HG02943 (cell line): ENCODE data around the gene HOTAIR.

Experiments
- ATAC-seq: cut with Tn5 transposase; IDR thresholded peaks from one replicate; pipeline ENCODE4 v1.9.1; 2021; ENCODE audit warnings: mild to moderate bottlenecking, low read depth, moderate library complexity; ENCODE audit not compliant: unreplicated experiment

The HOTAIR gene

GRCh38 chr12:53988541-53989226 lies 13.9 kb upstream of the HOTAIR start:
- no peak for ATAC-seq

- no peak for ATAC-seq
Observed at GRCh38 chr12:53987787-53988230, 13.1 kb upstream of the HOTAIR start.

- ATAC-seq, result no peak
Observed at GRCh38 chr12:53986686-53987483, 12.1 kb upstream of the HOTAIR start.

GRCh38 chr12:53985994-53986685 lies 11.4 kb upstream of the HOTAIR start:
- no peak for ATAC-seq

- ATAC-seq, result no peak
Observed at GRCh38 chr12:53985692-53985993, 10.9 kb upstream of the HOTAIR start.

GRCh38 chr12:53984901-53985691 lies 10.3 kb upstream of the HOTAIR start, which contains the start of gene HOXC10:
TSS of gene HOXC10 (plus strand) at chr12:53985146. CDS start at chr12:53985260, 114 bp downstream.
- ATAC-seq, result no peak

GRCh38 chr12:53983950-53984572 lies 9.3 kb upstream of the HOTAIR start:
- no peak for ATAC-seq

- ATAC-seq, result no peak
Observed at GRCh38 chr12:53983568-53983949, 8.8 kb upstream of the HOTAIR start.

GRCh38 chr12:53982648-53983567 lies 8.2 kb upstream of the HOTAIR start:
- no peak for ATAC-seq

- ATAC-seq, result no peak
Observed at GRCh38 chr12:53981634-53982565, 7.1 kb upstream of the HOTAIR start.

- no peak for ATAC-seq
Observed at GRCh38 chr12:53980802-53981496, 6.2 kb upstream of the HOTAIR start.

GRCh38 chr12:53980104-53980801 lies 5.5 kb upstream of the HOTAIR start:
- no peak for ATAC-seq

GRCh38 chr12:53978477-53979356 lies 4.0 kb upstream of the HOTAIR start:
- no peak for ATAC-seq

- no peak for ATAC-seq
Observed at GRCh38 chr12:53977596-53978445, 3.1 kb upstream of the HOTAIR start.
